GM12878 (cell line): Measurements from ENCODE around the gene BRWD1.

ENCODE experiments used
- CHD4 ChIP-seq: fragments of 200-600 bp; sonication (generic); IDR thresholded peaks from 2 replicates; pipeline ENCODE4 v1.6.1; 2016; ENCODE audit warnings: mild to moderate bottlenecking
- FOXM1 ChIP-seq: IDR thresholded peaks from 2 replicates; pipeline ENCODE4 v1.6.1; 2012; ENCODE audit warnings: low read depth, mild to moderate bottlenecking, inconsistent platforms, low read length, moderate library complexity
- GABPA ChIP-seq: IDR thresholded peaks from 2 replicates; pipeline ENCODE4 v1.6.1; 2014; ENCODE audit warnings: antibody characterized with exemption, low read depth, mild to moderate bottlenecking, inconsistent platforms
- KLF5 ChIP-seq: fragments of 450-650 bp; IDR thresholded peaks from 2 replicates; pipeline ENCODE4 v1.6.1; 2014; ENCODE audit warnings: mild to moderate bottlenecking; ENCODE audit not compliant: partially characterized antibody
- MXI1 ChIP-seq: fragments of 150-350 bp; IDR thresholded peaks from 2 replicates; pipeline ENCODE4 v1.6.1; 2011; ENCODE audit warnings: low read depth, mild to moderate bottlenecking, inconsistent platforms, low read length, improper control_type of control experiment
- POLR2A ChIP-seq: IDR thresholded peaks from 2 replicates; pipeline ENCODE4 v1.6.1; 2011; ENCODE audit warnings: low read depth, mild to moderate bottlenecking, low read length
- RAD21 ChIP-seq: IDR thresholded peaks from 2 replicates; pipeline ENCODE4 v1.6.1; 2011; ENCODE audit warnings: mild to moderate bottlenecking, low read depth, low read length, moderate library complexity; ENCODE audit not compliant: insufficient read depth
- TCF7 ChIP-seq: IDR thresholded peaks from 2 replicates; pipeline ENCODE4 v1.6.1; 2014; ENCODE audit warnings: antibody characterized with exemption, borderline replicate concordance
- TF ChIP-seq, protein P1 (sequence below): fragments of 450-650 bp; IDR thresholded peaks from 2 replicates; pipeline ENCODE4 v1.6.1; 2016; ENCODE audit warnings: mild to moderate bottlenecking
- TF ChIP-seq, protein P2 (sequence below), 3 experiments: IDR thresholded peaks in 2 of 3; conservative IDR thresholded peaks in 1 of 3; 2 replicates each; pipeline ENCODE4 v1.5.1; 2011; ENCODE audit warnings: low read depth in 3 of 3, low read length in 3 of 3, mild to moderate bottlenecking in 3 of 3, control low read depth in 2 of 3, moderate library complexity in 2 of 3, inconsistent platforms in 1 of 3, mixed read lengths in 1 of 3; ENCODE audit not compliant: control insufficient read depth in 2 of 3, insufficient read depth in 1 of 3; ENCODE audit errors: extremely low read depth in 1 of 3
- TF ChIP-seq, protein P3 (sequence below): fragments of 450-650 bp; IDR thresholded peaks from 2 replicates; pipeline ENCODE4 v1.6.1; 2017; ENCODE audit warnings: mild to moderate bottlenecking, low read depth, inconsistent platforms; ENCODE audit not compliant: poor library complexity, severe bottlenecking

DNA sequence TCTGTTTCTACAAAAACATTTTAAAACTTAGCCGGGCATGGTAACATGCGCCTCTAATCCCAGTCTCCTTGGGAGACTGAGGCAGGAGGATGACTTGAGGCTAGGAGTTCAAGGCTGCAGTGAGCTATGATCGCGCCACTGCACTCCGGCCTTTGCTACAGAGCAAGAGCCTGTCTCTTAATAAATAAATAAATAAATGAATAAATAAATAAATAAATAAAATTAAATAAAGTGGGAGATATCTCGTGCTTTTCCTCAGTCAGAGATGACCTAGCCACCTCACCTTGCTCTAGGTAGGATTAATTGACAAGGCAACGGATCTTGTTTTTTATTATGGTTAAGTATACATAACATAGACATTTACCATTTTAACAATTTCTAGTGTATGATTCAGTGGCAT, 14.3 kb upstream of the BRWD1 start:
- TF ChIP-seq, protein P1, sequence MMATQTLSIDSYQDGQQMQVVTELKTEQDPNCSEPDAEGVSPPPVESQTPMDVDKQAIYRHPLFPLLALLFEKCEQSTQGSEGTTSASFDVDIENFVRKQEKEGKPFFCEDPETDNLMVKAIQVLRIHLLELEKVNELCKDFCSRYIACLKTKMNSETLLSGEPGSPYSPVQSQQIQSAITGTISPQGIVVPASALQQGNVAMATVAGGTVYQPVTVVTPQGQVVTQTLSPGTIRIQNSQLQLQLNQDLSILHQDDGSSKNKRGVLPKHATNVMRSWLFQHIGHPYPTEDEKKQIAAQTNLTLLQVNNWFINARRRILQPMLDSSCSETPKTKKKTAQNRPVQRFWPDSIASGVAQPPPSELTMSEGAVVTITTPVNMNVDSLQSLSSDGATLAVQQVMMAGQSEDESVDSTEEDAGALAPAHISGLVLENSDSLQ = no peak
- TF ChIP-seq TCF7 (no peak), FOXM1 (no peak), MXI1 (no peak), RAD21 (no peak), CHD4 (no peak), POLR2A (no peak), GABPA (no peak), KLF5 (no peak)
- TF ChIP-seq, protein P2, sequence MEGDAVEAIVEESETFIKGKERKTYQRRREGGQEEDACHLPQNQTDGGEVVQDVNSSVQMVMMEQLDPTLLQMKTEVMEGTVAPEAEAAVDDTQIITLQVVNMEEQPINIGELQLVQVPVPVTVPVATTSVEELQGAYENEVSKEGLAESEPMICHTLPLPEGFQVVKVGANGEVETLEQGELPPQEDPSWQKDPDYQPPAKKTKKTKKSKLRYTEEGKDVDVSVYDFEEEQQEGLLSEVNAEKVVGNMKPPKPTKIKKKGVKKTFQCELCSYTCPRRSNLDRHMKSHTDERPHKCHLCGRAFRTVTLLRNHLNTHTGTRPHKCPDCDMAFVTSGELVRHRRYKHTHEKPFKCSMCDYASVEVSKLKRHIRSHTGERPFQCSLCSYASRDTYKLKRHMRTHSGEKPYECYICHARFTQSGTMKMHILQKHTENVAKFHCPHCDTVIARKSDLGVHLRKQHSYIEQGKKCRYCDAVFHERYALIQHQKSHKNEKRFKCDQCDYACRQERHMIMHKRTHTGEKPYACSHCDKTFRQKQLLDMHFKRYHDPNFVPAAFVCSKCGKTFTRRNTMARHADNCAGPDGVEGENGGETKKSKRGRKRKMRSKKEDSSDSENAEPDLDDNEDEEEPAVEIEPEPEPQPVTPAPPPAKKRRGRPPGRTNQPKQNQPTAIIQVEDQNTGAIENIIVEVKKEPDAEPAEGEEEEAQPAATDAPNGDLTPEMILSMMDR (IDR thresholded peaks at IDR 0.05 in 2 of 3, conservative IDR thresholded peaks at IDR 0.05 in 1 of 3; ENCODE audit: control insufficient read depth in 2 of 3, extremely low read depth in 1 of 3, insufficient read depth in 1 of 3, low read depth in 3 of 3, low read length in 3 of 3) = no peak
- TF ChIP-seq, protein P3, sequence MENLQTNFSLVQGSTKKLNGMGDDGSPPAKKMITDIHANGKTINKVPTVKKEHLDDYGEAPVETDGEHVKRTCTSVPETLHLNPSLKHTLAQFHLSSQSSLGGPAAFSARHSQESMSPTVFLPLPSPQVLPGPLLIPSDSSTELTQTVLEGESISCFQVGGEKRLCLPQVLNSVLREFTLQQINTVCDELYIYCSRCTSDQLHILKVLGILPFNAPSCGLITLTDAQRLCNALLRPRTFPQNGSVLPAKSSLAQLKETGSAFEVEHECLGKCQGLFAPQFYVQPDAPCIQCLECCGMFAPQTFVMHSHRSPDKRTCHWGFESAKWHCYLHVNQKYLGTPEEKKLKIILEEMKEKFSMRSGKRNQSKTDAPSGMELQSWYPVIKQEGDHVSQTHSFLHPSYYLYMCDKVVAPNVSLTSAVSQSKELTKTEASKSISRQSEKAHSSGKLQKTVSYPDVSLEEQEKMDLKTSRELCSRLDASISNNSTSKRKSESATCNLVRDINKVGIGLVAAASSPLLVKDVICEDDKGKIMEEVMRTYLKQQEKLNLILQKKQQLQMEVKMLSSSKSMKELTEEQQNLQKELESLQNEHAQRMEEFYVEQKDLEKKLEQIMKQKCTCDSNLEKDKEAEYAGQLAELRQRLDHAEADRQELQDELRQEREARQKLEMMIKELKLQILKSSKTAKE = no peak
